SH-SY5Y (cell line): Measurements from ENCODE around the gene COA7.

ENCODE experiments used
- GATA2 ChIP-seq: IDR thresholded peaks from 2 replicates; pipeline ENCODE4 v1.6.1; 2011; ENCODE audit warnings: mild to moderate bottlenecking, low read depth, low read length
- GATA3 ChIP-seq: IDR thresholded peaks from 2 replicates; pipeline ENCODE4 v1.6.1; 2011; ENCODE audit warnings: low read depth, mild to moderate bottlenecking, low read length, moderate library complexity

GRCh38 chr1:52657702-52658101 is 40.4 kb downstream of the COA7 start:
- TF ChIP-seq GATA2 (no peak), GATA3 (no peak)
